ENCODE measurements around the gene MRPL10.

The MRPL10 gene

DNA sequence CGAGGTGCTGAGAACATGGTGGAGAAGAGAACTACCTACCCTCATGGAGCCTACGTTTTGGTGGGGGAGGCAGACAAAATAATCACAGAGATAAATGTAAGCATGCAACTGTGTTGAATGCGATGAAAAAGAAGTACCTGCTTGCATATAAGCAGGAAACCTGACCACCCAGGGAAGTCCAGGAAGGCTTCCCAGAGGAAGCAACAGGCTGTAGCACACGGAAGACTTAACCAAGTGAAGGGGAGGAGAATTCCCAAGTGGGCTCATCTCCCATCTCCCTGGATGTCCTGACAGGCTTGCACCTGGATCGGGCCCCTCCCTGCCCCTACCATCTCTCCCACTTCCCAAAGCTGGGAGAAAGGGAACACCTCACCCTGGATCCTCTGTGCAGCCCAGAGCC lies 7.7 kb upstream of the MRPL10 start:
- DNase-seq = no peak

DNA sequence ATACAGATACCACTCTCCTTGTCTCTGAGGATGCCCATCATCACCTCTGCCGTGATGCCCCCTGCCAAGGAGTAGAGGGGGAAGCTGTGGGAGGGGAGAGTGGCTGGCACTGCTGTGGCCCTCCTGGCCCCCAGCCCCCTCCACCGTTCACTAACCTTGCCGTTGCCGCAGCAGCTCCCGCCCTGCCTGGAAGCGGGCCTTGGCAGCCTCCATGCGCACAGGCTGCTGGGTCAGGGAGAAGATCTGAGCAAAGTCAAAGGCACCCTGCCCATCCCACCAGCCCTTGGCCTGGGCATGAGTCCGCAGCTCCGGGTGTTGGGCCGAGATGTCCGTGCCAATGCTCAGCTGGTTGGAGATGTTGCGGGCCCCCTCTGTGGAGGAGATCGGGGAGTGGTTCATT lies 7.3 kb upstream of the MRPL10 start:
- DNase-seq = no peak

DNA sequence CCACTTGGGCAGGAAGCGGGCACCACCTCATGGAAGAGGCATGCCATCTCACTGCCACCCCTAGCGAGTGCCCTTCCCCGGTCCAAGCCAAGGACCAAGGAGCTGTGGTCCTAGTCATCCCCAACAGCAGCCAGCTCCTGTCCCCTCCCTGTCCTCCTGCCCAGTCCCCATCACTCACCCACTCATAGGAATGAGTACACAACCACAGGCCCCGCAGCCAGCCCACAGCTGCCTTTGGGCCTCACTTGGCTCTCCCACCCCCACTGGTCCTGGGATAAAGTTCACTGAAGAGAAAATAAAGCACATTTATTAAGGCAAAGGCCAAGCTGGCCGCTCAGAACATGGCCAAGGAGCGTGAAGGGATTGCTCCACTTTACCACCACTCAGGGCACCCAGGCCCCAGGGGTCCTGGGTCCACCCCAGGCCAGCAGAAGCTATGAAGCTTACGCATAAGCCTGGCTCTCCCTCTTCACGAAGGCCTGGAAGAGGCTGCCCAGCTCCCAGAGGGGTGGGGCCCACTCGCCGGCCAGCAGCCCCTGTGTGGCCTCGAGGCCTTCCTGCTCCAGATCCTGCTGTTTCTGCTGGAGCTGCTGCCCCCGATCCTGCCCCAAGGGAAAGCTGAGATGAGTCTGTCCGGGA lies 6.2 kb upstream of the MRPL10 start:
- no peak for DNase-seq

DNA sequence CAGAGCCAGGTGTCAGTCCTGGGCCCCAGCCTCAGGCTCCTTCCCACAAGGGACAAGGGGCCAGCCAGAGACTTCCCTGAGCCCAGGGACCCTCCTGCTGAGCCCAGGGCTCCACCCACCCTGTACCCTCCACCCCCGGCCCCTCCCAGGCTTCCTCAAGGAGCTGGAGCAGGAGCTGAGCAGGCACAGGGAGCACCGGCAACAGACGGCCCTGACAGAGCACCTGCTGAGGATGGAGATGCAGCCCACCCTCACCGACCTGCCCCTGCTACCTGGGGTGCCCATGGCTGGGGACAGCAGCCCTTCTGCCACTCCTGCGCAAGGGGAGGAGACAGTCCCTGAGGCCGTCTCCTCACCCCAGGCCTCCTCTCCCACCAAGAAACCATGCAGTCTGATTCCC lies 5.3 kb upstream of the MRPL10 start:
- DNase-seq = no peak

DNA sequence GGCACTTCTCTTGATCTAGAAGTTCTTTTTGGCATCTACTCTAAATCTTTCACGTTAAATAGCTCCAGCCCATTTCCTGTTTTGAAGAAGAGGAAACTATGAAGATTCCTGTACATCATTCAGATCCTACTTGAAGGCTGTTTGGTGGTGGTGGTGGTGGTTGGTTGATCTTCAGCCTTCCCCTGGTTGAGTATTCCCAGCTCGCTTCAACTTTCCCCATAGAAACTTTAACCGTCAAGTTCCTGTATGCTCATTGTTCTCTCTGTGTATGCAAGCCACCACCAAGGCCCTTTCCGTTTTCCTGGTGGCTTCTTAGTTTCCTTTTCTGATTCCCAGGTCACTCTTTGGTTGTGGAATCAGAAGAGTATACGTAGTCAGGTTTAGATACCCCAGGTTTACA lies 3.4 kb upstream of the MRPL10 start:
- no peak for DNase-seq

DNA sequence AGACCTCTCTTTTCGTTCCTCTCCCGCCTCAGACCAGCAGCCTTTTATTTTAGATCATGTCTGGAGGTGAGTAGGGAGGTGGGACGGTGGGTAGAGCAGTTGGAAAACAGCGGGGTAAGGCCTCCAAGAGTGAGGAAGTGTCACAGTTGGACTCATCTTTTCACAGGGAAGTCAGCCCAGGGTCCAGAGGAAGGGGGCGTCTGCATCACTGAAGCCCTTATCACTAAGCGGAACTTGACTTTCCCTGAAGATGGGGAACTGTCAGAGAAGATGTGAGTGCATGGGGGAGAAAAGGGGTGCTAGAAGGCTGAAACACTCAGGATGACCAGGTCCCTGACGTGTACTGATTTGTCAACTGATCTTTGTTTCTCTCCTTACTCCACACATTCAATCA lies 590 bp upstream of the MRPL10 start:
- no peak for DNase-seq

DNA sequence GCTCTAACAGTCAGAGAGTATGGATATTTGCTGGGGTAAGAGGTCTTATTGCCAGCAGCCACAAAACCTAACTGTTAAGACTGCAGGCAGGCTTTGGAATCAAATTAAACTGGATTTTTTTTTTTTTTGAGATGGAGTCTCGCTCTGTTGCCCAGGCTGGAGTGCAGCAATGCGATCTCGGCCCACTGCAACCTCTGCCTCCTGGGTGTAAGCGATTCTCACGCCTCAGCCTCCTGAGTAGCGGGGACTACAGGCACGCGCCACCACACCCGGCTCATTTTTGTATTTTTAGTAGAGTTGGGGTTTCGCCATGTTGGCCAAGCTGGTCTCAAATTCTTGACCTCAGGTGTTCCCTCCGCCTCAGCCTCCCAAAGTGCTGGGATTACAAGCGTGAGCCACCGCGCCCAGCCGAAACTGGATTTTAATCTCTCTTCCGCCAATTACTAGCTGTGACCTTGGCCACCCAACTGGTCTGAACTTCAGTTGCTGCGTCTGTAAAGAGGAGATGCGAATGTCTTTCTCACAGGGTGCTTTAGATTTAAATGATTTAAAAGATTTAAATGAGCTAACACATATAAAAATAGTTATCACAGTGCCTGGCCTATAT lies 842 bp downstream of the MRPL10 start:
- no peak for DNase-seq

DNA sequence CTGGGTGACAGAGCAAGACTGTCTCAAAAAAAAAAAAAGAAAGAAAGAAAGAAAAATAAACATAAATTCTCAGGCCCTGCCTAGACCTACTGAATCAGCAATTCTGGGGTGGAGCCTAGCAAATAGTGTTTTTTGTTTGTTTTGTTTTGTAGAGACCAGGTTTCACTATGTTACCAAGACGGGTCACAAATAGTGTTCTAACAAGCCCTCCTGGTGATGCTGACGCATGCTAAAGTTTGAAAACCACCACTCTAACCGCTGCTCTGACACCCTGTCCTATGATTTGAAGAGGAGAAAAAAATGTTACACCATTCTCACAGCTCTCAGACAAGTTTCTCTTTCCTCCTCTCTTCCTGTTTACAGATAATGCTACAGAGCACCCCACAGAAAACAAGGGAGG lies 1.5 kb downstream of the MRPL10 start:
- DNase-seq = no peak

DNA sequence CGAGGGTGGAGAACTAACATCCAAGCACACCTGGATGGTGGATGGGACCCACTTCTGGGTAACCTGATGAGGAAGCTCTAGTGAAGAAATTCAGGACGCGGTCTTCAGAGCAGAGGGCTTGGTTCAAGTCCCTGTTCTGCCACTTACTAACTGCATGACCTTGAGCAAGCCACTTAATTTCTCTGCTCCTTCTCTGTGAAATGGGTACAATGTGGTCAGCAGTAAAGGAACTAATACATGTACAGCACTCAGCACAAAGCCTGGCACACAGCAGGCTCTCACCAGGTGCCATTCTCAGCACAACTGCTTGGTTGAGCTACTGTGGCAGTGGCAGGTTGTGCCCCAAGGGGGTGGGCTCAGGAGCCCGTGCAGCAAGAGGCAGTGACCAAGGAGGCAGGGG lies 7.8 kb downstream of the MRPL10 start:
- DNase-seq = no peak

DNA sequence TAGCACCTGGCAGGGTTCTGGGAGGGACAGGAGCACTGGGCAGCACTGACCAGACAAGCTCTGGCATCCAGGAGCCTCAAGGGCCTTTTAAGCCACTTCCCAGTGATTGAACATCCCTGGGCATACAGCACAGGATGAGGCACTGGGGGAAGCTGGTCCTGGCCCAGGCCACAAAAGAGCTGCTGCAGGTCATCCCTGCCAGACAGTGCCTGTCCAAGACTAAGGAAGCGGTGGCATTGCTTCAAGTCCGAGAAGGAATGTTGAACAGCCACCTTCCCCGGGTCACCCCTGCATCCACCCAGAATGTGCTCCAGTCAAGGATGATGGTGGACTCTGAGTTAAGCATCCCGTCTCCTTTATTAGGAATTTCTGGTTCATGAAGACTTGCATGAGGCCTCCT lies 8.6 kb downstream of the MRPL10 start:
- no peak for DNase-seq

DNA sequence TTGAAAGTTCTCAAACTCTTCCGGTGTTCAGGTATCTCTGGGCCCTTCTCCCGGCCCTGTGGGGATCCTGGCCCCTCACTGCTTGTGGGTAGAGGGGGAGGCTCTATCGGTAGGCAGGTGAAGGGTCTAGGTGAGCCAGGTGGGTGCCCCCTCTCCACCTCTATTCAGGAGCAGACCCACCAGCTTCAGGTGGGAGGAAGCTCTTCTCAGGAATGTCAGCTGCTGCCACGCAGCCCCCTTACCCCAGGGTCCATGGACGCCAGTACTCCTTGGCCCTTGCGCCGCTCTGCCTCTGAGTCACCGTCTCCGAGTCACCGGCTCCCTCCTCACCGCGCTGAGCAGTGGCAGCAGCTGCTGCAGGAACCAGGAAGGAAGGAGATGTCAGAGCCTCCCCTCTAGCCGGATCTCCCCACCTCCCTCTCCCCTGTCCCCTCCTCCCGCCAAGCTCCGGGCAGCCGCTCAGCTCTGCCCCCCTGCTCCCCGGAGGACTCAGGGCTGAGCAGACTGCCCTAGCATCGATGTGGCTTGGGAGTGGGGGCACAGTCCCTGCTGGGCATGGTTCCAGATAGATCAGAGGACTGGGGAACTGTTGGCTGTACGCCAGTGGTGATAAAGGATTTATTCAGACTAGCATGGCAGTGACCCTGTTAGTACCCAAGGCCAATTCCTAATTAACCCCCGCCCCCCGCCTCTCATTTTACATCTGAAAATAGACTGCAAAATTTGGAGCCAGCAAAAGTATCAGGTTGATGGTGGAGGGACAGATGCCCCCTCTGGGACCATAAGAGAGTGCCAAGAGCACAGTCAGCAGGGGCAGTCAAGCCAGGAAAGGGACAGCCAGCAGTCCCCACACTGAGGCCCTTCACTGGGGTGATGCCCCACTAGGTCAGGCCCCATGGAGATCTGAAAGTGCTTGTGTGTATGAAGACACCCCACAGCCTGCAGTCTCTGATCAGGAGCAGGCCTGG lies 9.6 kb downstream of the MRPL10 start, which contains the start of gene OSBPL7:
TSS of gene OSBPL7 (minus strand) at position 371 of the 968 bp plus-strand sequence. CDS start 1,516 bp downstream, outside the sequence.
- DNase-seq = peak; percentile 57 to 85 (median 76)

DNA sequence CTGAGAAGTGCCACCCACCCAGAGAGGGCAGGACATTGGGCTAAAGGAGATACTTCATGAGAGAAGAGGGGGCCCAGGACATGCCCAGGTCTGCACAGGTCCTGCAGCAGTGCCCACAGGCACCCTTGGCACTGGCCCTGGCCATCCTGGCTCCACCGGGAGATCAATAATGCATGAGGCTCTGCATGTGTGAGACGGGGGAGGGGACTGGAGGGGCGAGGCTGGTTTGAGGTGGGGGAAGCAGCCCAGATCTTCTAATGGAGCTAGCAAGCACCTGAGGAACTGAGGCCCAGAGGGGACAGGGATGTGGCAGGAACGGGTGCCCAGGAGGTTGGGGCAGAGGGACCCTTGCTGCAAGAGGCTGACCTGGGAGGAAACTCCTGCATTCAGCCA lies 10.3 kb downstream of the MRPL10 start:
- no peak for DNase-seq

DNA sequence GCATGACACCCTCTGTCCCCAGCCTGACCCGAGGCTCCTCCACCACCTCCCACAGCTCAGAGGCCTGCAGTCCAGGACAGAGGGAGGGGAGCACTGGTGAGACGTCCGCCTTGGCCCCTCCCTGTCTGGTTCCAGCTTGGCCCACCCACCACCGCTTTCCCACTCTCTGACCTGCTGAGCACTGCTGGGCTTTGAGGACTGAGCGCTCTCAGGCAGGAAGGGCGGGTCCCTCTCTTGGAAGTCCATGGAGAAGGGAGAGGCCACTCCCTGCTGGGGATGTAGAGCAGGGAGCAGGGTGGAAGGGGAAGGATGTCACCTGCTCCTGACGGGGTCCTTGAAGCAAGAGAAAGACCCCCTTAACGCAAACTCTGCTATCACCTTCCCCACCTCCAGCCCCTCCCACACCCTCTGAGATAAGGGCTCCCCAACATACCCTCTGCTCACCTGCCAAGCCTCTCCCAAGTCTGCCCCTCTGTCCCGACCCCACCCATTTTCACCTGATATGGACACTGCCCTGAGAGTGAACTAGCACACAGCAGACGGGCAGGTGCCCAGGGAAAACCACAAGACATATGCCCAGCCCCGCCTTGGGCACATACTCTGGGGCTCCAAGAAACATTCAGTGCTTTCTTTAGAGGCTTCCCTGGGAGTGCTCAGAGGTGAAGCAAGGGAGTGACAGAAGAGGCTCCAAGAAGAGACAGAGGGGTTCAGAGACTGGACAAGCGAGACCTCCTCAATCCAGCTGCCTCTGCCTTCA lies 11.1 kb downstream of the MRPL10 start:
- no peak for DNase-seq

DNA sequence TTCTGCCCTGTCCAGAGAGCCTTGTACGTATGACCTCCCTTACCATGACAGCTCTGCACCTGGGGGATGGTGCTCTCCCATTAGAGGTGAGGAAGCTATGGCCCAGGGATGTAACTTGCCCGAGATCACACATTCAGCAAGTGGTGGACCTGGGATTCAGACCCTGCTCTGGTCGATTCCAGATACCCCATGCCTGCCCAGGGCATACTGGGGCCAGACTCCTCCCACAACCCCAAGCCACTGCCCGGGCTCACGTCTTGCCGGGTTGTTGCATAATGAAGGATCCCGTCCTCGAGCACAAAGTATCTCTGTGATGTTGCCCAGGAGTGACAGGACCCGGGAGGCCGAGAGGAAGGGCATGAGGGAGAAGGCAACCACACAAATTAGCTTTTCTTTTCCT lies 11.9 kb downstream of the MRPL10 start:
- DNase-seq = no peak

DNA sequence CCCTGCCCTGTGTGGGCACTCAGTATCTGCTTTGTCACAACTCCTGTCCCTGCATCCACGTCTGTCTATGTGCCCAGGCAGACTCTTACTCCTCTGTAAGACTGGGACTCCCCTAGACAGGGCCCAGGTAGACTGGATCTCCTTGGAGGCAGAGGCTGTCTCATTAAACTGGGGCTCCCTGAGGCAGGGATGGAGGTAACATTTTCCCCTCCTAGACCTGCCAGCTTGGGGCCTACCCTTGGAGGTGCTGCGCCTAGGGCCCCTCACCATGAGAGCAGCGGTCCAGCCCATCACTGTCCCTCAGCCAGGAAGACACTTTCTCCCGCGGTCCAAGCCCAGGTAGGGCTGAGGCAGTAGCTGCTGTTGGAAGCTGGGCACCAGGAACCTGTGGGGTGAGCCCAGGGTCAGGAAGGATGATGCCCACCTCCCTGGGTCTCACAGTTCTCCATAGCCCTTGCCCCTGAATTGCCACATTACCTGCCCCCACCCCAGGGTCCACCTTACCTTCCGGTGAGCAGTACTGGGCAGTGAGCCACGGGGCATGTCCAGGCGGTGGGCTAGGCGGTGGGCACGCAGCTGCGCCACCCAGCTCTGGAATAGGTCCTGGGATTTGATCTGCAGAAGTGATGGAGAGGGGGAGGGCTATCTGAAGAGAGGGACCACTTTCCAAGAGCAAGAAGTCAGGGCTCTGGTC lies 13.2 kb downstream of the MRPL10 start:
- DNase-seq = no peak

DNA sequence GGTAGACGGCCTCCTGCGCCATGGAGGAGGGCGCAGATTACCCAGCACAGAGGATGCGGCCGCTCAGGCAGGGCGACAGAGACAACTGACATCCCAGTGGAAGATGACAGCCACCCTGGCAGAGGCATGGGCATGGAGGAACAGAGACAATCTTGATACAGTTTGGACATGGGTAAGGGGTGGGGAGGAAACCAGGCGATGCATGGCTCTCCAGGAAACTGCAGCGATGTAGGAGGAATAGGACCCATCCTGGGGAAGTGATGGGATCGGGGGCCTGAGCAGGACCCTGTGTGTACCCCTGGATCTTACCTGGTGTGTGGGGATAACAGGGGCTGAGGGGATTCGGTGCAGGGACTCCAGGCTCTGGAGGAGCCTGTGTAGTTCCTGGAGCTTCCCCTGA lies 14.4 kb downstream of the MRPL10 start:
- DNase-seq = no peak

DNA sequence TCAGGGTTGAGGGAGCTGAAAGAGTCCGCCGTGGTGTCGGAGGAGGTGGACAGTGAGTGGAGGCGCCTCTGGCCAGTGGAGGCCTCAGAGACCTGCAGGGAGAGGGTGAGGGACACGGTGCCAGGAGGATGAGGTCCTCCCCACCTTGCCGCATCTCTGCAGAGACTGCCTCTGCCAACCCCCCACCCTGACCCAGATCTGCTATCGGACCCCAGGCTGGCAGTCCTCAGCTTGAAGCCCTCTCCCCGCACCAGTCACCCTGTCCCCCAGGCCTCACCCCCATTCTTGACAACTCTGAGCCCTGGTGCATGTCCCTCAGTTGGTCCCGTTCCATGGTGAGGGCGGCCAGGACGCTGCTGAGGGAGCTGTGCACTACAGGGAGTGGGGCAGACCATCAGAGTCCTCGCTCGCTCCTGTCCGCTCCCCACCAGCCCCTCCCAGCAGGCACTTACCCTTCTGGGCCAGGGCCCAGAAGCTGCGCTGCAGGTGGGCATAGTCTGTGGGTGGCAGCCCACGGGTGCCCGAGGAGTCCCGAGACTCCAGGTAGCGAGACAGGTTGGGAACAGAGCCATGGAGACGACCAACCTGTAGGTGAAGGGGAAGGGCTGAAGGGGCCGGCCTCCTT lies 15.1 kb downstream of the MRPL10 start:
- no peak for DNase-seq

DNA sequence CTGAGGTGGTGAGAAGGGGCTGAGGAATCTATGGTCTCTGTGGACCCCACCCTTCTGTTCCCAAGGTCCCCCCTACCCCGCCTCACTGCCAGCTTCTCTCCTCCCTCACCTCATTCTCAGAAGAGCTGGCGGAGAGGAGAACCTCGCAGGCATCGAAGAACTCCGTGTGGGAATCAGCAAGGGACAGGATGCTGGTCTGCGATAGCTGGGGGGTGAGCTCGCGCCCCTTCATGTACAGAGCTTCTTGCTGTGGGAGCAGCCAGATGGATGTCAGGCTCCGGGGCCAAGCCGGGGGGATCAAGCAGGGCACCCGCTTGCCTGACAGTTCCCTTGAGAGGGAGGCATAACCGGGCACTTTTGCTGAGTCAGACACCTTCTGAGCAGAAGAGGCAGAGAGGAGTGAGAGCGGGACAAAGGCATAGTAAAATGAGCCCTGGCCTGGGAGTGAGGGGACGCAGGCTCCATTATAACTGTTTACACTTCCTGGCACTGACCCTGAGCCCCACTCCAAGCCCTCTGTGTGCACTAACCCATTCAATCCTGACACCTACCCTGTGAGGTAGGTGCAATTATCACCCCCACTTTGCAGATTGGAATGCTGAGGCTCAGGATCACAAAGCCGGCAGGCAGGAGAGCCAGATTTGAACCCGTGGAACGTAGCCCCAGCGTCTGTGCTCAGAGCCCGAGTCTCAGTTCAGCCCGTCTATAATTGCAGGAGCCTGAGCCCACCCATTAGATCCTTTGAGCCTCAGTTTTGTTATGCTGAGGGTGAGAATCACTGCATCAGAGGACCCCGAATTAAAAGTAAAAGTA lies 16.0 kb downstream of the MRPL10 start:
- no peak for DNase-seq

DNA sequence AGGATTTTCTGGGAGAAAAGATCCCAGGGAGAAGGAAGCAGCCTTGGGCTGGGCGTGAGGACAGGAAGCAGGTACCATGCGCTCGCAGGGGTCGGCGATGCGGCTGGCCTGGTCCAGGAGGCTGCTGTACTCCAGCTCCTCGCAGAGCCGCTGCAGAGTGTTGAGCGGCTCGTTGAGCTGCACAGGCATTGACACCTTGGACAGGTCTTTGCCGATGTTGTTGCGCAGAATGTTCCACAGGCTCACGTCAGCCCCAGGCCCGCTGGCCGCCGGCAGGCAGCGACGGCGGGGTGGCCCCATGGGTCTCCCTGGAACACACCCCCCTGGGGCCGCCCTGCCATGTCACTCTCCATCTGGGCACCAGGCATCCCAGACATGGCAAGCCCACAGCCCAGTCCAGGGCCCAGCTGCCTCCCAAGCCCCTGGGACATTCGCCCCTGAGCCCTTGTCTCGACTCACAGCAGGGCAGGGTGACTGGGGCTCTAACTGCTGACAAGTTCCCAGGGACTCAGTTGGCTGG lies 17.8 kb downstream of the MRPL10 start:
- DNase-seq = no peak

DNA sequence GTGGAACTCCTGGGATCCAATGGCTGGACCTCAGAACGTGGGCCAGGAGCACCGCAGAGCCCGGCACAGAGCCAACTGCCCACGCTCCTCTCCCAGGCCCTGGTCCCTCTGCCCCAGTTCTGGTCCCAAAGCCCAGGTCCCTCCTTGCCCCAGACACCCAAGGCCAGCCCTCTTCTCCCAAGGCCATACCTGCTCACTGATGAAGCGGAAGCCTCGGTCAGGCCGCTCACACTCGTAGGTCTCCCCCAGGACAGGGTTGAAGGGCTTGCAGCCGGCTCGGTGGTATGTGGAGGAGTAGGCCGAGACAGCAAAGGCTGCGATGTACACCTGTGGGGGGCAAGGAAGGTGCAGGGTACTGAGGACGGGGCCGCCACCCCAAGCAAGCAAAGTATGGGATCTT lies 18.3 kb downstream of the MRPL10 start:
- DNase-seq = no peak
